ENCODE measurements around the gene FOXK2.

FOXK2 gene

DNA sequence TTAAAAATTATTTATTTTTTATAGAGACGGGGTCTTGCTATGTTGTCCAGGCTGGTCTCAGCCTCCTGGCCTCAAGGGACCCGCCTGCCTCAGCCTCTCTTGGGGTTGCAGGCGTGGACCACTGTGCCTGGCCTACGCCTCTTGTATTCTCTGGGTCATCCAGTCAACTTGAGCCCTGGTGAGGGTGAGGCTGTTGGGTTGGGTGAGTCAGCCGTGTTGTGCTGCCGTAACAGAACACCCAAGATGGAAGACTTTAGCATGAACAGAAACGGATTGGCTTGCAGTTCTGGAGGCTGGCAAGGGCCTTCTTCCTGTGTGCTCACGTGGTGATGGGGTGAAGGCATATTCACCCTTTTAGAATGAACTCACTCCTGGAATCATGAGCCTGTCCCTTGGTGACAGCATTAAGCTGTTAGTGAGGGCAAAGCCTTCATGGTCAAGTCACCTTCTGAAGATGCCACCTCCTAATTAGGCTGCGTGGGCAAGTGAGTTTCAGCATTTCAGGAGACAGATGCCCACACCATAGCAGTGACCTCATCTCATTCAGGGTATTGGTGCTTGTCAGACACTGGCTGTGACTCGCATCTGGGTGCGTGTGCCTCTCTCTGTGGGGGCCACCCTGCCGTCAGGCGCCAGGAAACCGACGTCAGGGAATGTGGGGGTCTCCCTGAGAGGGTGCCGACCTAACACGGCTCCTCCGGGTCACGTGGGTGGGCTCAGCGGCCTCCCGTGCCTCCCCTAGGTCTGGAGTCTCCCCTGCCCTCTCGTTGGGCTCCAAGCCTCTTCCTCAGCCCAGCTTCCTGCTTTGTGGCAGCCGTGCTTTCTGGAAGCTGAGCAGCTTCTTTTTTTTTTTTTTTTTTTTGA, 79.0 kb downstream of the FOXK2 start:
- no peak overlapping the region for H3K4me3 ChIP-seq (ENCODE audit: low read depth, low read length)
- DNase-seq (ENCODE audit: low read depth): no peak
- TF ChIP-seq, protein P1, sequence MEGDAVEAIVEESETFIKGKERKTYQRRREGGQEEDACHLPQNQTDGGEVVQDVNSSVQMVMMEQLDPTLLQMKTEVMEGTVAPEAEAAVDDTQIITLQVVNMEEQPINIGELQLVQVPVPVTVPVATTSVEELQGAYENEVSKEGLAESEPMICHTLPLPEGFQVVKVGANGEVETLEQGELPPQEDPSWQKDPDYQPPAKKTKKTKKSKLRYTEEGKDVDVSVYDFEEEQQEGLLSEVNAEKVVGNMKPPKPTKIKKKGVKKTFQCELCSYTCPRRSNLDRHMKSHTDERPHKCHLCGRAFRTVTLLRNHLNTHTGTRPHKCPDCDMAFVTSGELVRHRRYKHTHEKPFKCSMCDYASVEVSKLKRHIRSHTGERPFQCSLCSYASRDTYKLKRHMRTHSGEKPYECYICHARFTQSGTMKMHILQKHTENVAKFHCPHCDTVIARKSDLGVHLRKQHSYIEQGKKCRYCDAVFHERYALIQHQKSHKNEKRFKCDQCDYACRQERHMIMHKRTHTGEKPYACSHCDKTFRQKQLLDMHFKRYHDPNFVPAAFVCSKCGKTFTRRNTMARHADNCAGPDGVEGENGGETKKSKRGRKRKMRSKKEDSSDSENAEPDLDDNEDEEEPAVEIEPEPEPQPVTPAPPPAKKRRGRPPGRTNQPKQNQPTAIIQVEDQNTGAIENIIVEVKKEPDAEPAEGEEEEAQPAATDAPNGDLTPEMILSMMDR (IDR thresholded peaks at IDR 0.05; ENCODE audit: insufficient read depth, low read depth, low read length, missing control alignments): no peak

DNA sequence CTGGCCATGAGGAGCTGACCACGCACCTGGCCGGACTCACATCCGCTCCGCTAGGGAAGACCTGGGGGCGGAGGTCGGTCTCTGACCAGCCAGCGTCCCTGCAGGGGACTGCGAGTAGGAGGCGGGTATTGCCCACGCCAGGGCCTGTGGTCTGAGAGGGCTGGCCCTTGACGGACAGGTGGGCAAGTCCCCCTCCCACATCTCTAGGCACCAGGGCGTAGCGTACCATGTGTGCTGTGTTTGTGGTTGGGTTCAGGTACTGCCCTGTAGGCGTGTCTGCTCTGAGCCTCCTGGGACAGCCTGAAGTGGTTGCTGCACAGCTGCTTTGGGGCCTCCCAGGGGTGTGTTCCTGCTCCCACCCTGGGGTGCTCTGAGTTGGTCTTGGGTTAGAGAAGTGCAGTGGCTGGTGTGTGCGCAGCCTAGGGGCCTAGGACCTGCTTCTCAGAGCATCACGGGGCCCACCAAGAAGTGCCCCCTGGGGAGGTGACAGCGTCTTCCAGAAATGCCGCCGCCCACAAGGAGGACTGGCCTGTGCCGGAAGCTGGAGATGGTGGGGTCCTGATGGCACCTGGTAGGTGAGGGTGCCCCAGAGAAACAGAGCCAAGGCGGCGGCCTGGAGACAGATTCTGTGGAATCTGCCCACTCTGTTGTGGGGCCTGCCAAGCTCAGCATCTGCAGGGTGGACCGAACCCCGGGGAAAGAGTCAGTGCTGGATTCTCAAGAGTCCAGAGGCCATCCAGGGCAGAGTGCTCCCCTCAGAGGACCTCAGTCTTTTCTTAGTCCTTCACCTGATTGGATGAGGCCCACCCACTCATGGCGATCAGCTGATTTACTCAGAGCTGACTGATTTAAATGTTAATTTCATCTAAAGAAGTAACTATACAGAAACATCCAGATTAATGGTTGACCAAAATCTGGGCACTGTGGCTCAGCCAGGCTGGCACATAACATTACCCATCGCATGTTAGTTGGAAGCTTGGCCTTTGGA, 80.4 kb downstream of the FOXK2 start:
- DNase-seq (ENCODE audit: low read depth): peak; percentile 25
- TF ChIP-seq, protein P1 (IDR thresholded peaks at IDR 0.05; ENCODE audit: insufficient read depth, low read depth, low read length, missing control alignments): no peak
- H3K4me3 ChIP-seq (ENCODE audit: low read depth, low read length): no peak overlapping the region

DNA sequence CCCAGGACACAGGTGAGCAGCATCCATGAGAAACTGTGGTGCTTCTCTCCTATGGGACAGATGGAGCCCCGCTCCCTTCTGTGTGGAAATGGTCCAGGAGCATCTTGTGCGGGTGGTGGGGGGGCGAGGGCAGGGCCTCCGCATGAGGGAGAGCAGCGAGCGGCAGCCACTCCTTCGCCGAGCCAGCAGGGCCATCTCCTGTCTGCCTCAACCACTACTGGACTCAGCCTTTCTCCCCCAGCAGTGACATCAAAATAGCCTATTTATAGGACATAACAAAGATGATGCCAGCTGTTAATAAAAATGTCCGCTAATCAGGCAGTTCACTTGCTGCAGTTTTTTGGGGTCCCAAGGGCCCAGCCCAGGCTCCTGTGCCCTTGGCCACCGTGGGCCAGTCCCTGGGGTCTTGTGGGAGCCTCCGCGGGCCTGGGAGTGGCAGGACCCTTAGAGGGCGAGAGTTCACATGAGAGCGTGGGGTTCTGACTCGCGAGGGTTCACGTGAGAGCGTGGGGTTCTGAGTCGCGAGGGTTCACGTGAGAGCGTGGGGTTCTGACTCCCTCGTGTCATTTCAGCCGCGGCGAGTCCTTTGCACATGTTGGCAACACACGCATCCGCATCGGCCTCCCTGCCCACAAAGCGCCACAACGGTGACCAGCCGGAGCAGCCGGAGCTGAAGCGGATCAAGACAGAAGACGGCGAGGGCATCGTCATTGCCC, 81.4 kb downstream of the FOXK2 start:
- TF ChIP-seq, protein P1 (IDR thresholded peaks at IDR 0.05; ENCODE audit: insufficient read depth, low read depth, low read length, missing control alignments): no peak
- H3K4me3 ChIP-seq (ENCODE audit: low read depth, low read length): no peak overlapping the region
- no peak for DNase-seq (ENCODE audit: low read depth)

DNA sequence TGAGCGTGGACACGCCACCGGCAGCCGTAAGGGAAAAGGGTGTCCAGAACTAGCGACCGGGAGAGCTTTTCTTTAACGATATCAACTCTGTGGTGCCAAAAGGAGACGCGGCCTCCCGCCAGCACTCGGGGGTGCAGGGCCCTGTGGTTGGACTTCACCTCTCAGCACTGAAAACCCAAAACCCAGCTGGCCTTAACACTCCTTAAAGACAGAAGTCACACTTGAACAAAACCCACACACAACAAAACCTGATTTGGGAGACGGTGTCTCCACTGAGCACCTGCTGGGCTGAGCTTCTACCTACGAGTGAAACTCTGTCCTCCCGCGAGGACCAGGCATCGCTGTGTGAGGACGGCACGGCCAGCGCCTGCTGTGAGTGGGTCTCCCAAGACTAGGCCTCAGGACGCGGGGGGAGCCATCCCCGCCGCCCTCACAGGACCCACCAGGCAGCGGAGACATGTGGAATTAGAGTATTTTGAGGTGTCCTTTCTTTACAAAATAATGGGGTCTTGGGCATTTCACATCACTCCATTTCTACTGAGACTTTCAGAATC, 82.0 kb downstream of the FOXK2 start:
- TF ChIP-seq, protein P1 (IDR thresholded peaks at IDR 0.05; ENCODE audit: insufficient read depth, low read depth, low read length, missing control alignments): no peak
- DNase-seq (ENCODE audit: low read depth): no peak
- no peak overlapping the region for H3K4me3 ChIP-seq (ENCODE audit: low read depth, low read length)

DNA sequence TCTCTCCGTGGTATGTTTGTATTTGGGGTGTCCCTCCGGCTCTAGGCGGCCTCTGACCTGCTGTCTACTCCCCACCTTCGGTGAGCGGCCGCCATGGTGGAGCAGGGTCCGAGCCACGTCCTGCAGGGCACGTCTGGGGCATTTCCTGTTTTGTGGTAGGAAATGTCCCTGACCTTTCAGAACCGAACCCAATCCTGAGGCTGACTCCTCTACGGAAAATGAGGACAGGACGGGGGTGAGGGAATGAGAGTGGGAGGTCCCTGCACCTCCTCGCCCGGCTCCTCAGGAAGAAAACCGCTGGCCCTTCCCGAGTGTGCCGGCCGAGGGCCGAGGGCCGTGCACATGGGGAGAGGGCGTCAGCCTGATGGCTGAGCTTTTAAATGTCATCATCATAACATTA, 83.0 kb downstream of the FOXK2 start:
- DNase-seq (ENCODE audit: low read depth): no peak
- TF ChIP-seq, protein P1 (IDR thresholded peaks at IDR 0.05; ENCODE audit: insufficient read depth, low read depth, low read length, missing control alignments): no peak
- no peak overlapping the region for H3K4me3 ChIP-seq (ENCODE audit: low read depth, low read length)
